ENCODE measurements around the gene CCDC24. TPM values are rescaled to one million over a fixed set of nuclear protein-coding genes. Genes with fewer than 3 reads are reported as not detected.

Gene CCDC24
- total and polyA plus RNA-seq, 9 of the 15 experiments (the other 6 are each of a cell fraction or from before 2014, with no cell fraction given) = 0.31 to 4.5 (median 1.5) TPM

GRCh38 chr1:43969746-43970466, 21.5 kb upstream of the CCDC24 start, which contains the start of gene DPH2 (continued):
- TF ChIP-seq TBL1XR1 (IDR thresholded peaks at IDR 0.05; ENCODE audit: low read length in 2 of 2) (no peak), GABPA (tag; conservative IDR thresholded peaks at IDR 0.05; ENCODE audit: low read depth) (peak; percentile 98), HES1 (IDR thresholded peaks at IDR 0.05; ENCODE audit: low read depth) (no peak), MCM2 (IDR thresholded peaks at IDR 0.05; ENCODE audit: low read depth) (no peak), NCOA4 (IDR thresholded peaks at IDR 0.05; ENCODE audit: partially characterized antibody) (no peak), ARID3A (IDR thresholded peaks at IDR 0.05; ENCODE audit: borderline replicate concordance, low read depth, low read length) (no peak), FOXK2 (conservative IDR thresholded peaks at IDR 0.05 in 1 of 2, IDR thresholded peaks at IDR 0.05 in 1 of 2; ENCODE audit: low read depth in 2 of 2) (peak; percentile 94 to 95), HNRNPUL1 (IDR thresholded peaks at IDR 0.05; ENCODE audit: low read length) (no peak), NFYB (IDR thresholded peaks at IDR 0.05; ENCODE audit: extremely low read depth, insufficient read length) (peak; percentile 91), MTF1 (CRISPR knock-in tag; IDR thresholded peaks at IDR 0.05; ENCODE audit: borderline replicate concordance) (no peak), ILF3 (IDR thresholded peaks at IDR 0.05; ENCODE audit: borderline replicate concordance) (no peak), KAT2B (IDR thresholded peaks at IDR 0.05; ENCODE audit: low read depth, low read length) (no peak), PKNOX1 (IDR thresholded peaks at IDR 0.05) (peak; percentile 69), GATAD2B (IDR thresholded peaks at IDR 0.05; ENCODE audit: borderline replicate concordance) (no peak), CCNT2 (IDR thresholded peaks at IDR 0.05; ENCODE audit: borderline replicate concordance, extremely low read depth, insufficient read length, low read depth, low read length) (no peak), CREB3L1 (IDR thresholded peaks at IDR 0.05; ENCODE audit: borderline replicate concordance, low read depth) (peak; percentile 82), ESRRA (IDR thresholded peaks at IDR 0.05; ENCODE audit: borderline replicate concordance, low read depth) (0 out of 2 replicates have a peak, but pooled peaks have one; percentile 12), MBD2 (IDR thresholded peaks at IDR 0.05; ENCODE audit: borderline replicate concordance, low read depth) (peak; percentile 97), NKRF (IDR thresholded peaks at IDR 0.05; ENCODE audit: borderline replicate concordance) (peak; percentile 100), NR2C2 (CRISPR knock-in tag; IDR thresholded peaks at IDR 0.05) (peak; percentile 95), NR2C2 (tag; IDR thresholded peaks at IDR 0.05) (peak; percentile 99)
